HG03439 (cell line): ENCODE results near the gene CD79B.

Source experiments
- ATAC-seq: cut with Tn5 transposase; IDR thresholded peaks from one replicate; pipeline ENCODE4 v1.9.1; 2021; ENCODE audit warnings: mild to moderate bottlenecking, moderate library complexity; ENCODE audit not compliant: unreplicated experiment

The CD79B gene

GRCh38 chr17:63931981-63932561 lies at the start of gene CD79B:
Gene CD79B, minus strand, starts transcription at chr17:63932331. Its CDS starts 70 bp downstream, at chr17:63932261.
- peak; percentile 76 for ATAC-seq

- ATAC-seq: no peak
These were observed 46.4 kb upstream of the CD79B start for GRCh38 chr17:63978272-63979200.

GRCh38 chr17:63976702-63977101 lies 44.6 kb upstream of the CD79B start:
- ATAC-seq: no peak

- no peak for ATAC-seq
These were observed 43.5 kb upstream of the CD79B start for GRCh38 chr17:63975541-63976092.

- no peak for ATAC-seq
These were observed 42.6 kb upstream of the CD79B start for GRCh38 chr17:63974594-63975192.

GRCh38 chr17:63973930-63974593 lies 41.9 kb upstream of the CD79B start:
- ATAC-seq: no peak

GRCh38 chr17:63973247-63973646 lies 41.1 kb upstream of the CD79B start:
- ATAC-seq: no peak

GRCh38 chr17:63972796-63973195 lies 40.7 kb upstream of the CD79B start, which contains the start of gene SCN4A:
Gene SCN4A, minus strand, starts transcription at chr17:63972918. Its CDS starts 77 bp downstream, at chr17:63972841.
- ATAC-seq: no peak

GRCh38 chr17:63969278-63969677 lies 37.1 kb upstream of the CD79B start:
- ATAC-seq: no peak

GRCh38 chr17:63967953-63968352 lies 35.8 kb upstream of the CD79B start:
- ATAC-seq: no peak

- no peak for ATAC-seq
These were observed 34.6 kb upstream of the CD79B start for GRCh38 chr17:63966646-63967264.

- ATAC-seq: no peak
These were observed 31.0 kb upstream of the CD79B start for GRCh38 chr17:63963123-63963522.

- no peak for ATAC-seq
These were observed 30.2 kb upstream of the CD79B start for GRCh38 chr17:63962298-63962744.

- ATAC-seq: no peak
These were observed 29.5 kb upstream of the CD79B start for GRCh38 chr17:63961355-63962212.

- no peak for ATAC-seq
These were observed 28.3 kb upstream of the CD79B start for GRCh38 chr17:63960430-63960829.

- ATAC-seq: no peak
These were observed 27.9 kb upstream of the CD79B start for GRCh38 chr17:63960006-63960405.

GRCh38 chr17:63956296-63956920 lies 24.3 kb upstream of the CD79B start:
- no peak for ATAC-seq

GRCh38 chr17:63955791-63956190 lies 23.7 kb upstream of the CD79B start:
- no peak for ATAC-seq

GRCh38 chr17:63955232-63955631 lies 23.1 kb upstream of the CD79B start:
- ATAC-seq: no peak
